AG09319 (cell line): Measurements from ENCODE around the gene MSANTD1.

Experiments
- DNase-seq: peaks from one replicate; pipeline ENCODE4 v3.0.0-alpha.2; 2010; ENCODE audit warnings: low read depth; ENCODE audit errors: extremely low read depth
- TF ChIP-seq, protein P1 (sequence below): IDR thresholded peaks from 2 replicates; pipeline ENCODE4 v1.5.1; 2011; ENCODE audit warnings: low read depth, mild to moderate bottlenecking, inconsistent platforms, low read length, moderate library complexity

MSANTD1 gene

GRCh38 chr4:3205995-3206394 is 43.0 kb upstream of the MSANTD1 start:
- no peak for DNase-seq
- TF ChIP-seq, protein P1, sequence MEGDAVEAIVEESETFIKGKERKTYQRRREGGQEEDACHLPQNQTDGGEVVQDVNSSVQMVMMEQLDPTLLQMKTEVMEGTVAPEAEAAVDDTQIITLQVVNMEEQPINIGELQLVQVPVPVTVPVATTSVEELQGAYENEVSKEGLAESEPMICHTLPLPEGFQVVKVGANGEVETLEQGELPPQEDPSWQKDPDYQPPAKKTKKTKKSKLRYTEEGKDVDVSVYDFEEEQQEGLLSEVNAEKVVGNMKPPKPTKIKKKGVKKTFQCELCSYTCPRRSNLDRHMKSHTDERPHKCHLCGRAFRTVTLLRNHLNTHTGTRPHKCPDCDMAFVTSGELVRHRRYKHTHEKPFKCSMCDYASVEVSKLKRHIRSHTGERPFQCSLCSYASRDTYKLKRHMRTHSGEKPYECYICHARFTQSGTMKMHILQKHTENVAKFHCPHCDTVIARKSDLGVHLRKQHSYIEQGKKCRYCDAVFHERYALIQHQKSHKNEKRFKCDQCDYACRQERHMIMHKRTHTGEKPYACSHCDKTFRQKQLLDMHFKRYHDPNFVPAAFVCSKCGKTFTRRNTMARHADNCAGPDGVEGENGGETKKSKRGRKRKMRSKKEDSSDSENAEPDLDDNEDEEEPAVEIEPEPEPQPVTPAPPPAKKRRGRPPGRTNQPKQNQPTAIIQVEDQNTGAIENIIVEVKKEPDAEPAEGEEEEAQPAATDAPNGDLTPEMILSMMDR: no peak

GRCh38 chr4:3206439-3207100 is 42.4 kb upstream of the MSANTD1 start:
- TF ChIP-seq, protein P1: no peak
- DNase-seq: no peak

GRCh38 chr4:3207531-3208037 is 41.4 kb upstream of the MSANTD1 start:
- peak; percentile 61 for DNase-seq
- TF ChIP-seq, protein P1: peak; percentile 16

GRCh38 chr4:3208826-3209225 is 40.1 kb upstream of the MSANTD1 start:
- TF ChIP-seq, protein P1: no peak
- no peak for DNase-seq

DNA sequence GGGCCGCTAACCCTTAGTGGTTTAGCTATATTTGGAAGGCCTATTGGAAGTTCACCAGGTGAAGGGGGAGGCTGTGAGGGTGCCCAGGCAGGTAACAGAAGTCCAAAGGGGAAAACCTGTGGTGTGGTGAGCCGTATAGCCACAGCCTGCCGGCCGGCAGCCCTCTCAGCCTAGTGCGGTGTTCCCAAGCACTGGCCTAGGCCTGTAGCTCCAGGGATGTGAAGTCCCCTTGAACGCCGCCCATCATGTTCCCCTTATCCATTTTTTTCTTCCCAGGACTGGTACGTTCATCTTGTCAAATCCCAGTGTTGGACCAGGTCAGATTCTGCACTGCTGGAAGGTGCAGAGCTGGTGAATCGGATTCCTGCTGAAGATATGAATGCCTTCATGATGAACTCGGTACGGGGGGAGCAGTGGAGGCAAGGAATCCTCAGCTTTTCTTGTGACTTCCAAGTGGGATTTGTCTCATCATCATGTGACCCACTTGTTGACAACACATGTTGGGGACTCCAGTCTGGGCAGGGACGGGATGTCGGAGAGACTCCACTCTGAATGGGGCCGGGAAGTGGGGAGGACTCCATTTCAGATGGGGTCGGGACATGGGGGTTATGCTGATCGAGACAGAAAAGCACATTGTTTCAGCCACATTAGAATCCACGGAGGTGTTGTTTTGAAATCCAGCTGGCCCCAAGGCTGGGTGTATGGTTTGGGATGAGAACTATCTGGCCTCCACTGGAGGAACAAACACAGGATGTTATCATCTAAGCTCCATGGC is 39.2 kb upstream of the MSANTD1 start:
- no peak for DNase-seq
- TF ChIP-seq, protein P1: no peak

- no peak for DNase-seq
- TF ChIP-seq, protein P1: no peak
Observed at GRCh38 chr4:3210467-3210866, 38.5 kb upstream of the MSANTD1 start.

DNA sequence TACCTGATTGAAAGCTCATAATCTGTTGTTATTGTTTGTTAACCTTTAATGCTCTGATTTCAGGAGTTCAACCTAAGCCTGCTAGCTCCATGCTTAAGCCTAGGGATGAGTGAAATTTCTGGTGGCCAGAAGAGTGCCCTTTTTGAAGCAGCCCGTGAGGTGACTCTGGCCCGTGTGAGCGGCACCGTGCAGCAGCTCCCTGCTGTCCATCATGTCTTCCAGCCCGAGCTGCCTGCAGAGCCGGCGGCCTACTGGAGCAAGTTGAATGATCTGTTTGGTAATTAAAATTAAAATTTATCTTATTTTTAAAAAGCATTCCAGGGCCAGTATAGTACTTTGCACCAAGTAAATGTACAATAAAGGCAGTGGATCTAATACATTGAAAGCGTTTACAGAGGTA is 37.1 kb upstream of the MSANTD1 start:
- TF ChIP-seq, protein P1: no peak
- DNase-seq: no peak
